ENCODE data around the gene IGF2BP2.

IGF2BP2 gene

DNA sequence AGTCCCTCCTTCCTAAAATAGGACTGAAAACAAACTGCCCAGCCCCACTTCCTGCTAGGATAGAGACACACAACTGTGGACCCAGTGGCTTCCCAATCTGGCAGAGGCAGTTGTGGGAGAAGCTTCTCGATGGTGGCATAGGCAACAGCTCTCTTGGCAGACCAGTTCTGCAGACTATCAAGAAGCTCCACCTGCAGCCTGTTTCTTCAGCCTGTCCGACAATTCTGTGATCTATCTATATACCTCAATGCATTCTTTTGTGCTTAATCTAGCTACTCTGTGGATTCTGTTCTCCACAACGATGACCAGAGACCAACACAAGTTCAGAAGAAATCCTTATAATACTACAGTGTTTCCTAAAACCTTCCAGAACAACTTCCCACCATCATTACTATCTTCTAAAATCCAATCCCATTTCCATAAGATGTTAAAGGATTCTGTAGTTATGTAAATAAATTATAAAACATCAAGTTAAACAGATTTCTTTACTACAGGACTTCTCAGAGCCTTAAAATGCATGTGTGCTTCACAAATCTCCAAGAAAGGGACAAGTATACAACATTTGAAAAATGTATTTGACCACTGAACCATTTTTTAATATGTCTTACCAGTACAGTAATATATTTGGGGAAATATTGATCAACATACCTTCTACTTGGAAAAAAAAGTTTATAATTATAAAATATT, 57.7 kb downstream of the IGF2BP2 start:
- DNase-seq: no peak

DNA sequence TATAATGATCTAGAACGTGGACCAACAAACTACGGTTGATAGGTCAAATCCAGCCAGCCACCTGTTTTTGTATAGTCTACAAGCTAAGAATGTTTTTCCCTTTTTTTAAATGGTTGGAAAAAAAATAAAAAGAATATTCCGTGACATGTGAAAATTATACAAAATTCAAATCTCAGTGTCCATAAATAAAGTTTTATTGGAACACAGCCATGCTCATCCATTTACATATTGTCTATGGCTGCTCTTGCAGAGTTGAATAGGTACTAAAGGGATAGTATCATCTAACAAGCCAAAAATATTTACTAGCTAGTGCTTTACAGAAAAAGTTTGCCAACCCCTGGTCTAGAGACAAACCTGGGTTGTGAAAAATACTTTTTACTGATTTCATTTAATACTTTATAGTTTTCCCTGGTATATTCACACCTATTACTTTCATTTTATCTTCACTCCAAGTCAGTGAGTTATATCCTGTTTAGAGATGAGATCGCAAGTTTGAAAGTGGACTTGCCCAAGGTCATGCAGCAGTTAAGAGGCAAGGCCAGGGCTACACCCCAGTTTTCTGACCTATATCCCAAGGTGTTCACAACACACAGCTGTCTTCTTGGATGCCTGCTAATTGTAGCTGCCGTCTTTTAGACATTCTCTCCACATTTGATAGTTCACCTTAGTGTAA, 58.4 kb downstream of the IGF2BP2 start:
- DNase-seq: no peak

DNA sequence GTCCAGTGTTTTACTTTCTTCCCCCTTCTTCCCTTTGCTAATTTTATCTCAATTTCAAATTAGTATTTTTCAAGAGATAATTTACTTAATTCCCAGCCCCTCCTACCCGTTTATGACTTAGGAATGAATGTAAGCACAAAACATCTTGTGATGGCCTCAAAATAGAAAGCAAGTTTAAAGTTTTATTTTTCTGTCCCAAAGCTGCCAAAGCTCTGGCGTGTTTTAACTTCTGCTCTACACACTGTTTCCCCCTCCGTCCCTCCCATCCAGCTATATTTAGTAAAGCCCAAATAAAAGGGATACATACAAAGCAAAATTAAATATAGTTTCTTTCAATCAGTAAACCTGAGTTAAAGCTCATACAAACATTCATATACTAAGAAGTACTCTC, 59.9 kb downstream of the IGF2BP2 start:
- no peak for DNase-seq

DNA sequence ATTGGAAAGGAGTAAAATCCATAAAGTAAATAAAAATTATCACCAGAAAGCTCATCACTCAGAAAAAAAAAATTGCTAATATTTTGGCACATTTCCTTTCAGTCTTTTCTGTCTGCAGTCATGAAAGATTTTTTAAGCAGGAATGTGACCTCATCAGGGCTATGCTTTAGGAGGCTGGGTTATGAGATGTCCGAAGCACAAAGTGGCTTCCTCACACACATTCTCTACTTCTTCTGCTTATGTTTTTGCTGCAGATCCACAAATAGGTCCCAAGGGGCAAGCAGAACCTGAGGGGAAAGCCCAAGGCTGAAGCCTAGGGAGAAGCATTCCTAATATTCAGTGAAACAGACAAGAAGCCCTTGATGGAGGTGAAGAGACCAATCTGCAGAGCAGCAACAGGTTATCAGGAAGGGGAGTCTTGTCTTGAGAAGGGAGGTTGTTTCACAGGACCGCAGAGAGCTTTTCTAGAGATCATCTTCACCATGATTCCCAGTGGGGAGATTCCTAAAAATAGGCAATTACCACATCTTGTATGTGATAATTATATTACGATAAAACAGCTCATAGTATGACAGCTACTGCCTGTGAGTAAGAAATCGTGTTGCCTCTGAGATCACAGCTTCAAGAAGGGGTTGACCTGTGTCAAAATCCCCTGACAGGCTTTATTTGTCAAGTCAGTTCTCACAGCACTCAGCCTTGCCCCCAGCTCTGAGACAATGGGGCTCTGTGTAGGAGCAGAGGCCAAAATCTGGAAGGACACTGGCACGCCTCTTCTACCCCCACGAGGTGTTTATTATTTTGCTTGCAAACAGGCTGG, 60.5 kb downstream of the IGF2BP2 start:
- no peak for DNase-seq

DNA sequence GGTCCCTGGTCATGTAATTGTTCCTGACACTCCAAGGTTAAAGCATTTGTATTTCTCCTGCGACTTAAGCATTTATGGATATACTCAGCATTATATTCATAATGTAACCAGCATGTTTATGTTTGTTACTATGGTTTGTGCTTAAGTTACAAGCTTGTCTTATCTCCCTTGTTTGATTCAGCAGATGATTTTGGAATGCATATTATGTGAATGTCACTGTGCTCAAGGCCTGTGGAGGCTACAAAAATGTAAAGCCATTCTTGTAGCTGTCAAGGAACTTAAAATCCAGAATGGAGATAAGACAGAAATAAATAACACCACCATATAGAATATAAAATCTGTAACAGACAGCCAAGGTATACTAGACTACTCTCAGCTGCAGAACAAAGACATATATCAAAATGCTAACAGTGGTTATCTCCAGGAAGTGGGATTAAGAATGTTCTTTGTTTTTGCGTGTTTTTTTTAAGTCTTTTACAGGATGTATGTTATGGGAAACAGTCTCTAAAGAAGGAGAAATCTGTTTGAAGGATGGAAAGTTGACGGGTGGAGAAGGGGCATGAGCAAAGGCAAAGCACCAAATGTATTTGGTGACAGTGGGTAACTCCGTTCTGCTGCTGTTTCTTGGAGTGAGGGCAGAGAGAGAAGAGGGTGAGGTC, 61.4 kb downstream of the IGF2BP2 start:
- DNase-seq: no peak

DNA sequence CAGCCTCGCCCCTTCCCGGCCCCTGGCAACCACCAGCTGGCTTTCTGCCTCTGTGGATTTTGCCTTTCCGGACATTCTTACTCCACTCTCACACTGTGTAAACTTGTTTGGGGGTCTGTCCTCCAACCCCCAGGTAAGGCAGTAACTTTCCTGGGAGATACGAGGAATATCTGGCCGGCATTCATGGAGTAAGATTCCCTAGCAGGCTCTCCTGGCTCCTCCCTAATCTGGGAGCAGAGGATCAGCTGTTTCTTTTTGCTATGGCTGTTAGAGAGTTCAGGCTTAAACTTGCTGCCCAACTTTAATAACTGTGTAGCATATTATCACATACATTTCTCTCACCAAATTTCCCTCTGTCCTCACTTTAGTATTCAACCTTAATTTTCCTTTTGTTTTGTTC, 64.3 kb downstream of the IGF2BP2 start:
- DNase-seq: no peak

DNA sequence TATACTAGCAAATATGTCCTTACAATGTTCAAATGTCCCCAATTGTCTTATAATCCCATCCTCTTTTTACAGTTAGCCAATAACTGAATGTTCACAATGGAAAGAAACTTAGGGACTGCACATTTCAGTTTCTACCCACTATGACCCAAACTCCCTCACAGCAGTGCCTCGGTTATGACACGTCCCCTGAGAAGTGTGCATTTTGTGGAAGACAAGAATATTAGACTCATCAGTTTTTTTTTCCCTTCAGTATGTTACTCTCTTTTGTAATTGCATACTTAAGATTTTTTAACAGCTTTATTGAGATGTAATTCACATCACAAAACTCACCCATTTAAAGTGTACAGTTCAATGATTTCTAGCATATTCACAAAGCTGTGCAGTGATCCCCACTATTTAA, 64.8 kb downstream of the IGF2BP2 start:
- DNase-seq: no peak

DNA sequence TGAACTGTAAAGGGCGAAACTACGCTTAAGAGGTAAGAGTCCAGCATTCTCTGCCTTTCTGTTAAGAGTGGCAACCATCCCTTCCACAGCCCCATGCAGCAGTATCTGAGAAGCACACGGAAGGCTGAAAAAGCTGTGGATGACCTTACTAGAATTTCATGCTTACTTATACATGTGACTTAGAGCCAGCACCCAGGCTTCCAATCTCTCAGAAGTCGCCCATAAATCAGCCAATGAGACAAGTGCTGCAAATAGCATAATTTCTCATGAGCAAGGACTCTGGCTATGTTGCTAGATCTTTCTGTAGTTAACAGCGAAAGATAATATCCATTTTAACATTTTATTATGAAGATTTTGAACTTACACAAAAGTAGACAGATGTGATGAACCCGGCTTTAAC, 65.3 kb downstream of the IGF2BP2 start:
- DNase-seq: no peak

DNA sequence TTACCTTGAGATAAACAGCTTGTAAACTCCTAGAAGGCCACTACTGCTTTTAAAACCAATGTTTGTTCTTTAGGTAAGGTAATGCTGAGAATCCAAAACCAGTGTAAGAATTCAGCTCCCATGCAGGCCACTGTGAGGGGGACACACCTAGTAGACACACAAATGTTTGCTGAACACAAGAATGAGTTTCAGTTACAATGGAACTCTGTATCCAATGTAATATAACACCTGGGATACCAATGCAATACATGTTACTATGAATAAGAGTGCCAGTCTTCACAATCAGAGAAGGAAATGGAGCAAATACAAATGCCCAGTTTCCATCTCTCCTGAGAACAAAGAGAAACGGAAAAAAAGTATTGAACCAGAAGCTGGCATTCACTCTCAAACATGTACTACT, 65.9 kb downstream of the IGF2BP2 start:
- no peak for DNase-seq

DNA sequence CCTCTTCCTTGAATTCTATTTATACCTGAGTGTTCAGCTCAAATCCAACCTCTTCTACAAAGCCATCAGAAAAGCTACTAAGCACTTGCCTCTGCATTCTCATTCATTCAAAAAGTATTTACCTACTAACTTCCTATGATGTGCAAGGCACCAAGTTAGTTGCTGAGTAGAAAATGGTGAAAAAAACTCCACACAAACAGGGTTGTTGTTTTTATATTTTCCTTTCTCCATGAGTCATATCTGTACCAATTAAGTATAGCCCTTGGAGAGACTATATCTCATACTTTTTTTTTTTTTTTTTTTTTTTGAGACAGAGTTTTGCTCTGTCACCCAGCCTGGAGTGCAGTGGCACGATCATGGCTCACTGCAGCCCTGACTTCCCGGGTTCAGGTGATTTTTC, 67.7 kb downstream of the IGF2BP2 start:
- DNase-seq: no peak

DNA sequence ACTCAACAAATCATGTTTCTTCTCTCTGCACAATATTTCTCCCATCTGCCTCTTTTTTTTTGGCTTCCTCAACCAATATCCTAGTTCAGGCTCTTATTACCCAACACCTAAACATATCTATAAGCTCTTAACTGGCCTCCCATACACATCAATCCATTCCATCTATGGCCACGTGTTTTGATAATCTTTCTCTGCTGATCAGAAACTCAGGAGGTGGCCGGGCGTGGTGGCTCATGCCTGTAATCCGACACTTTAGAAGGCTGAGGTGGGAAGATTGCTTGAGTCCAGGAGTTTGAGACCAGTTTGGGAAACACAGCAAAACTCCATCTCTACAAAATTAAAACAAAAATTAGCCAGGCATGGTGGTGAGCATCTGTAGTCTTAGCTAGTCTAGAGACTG, 68.4 kb downstream of the IGF2BP2 start:
- DNase-seq: no peak

DNA sequence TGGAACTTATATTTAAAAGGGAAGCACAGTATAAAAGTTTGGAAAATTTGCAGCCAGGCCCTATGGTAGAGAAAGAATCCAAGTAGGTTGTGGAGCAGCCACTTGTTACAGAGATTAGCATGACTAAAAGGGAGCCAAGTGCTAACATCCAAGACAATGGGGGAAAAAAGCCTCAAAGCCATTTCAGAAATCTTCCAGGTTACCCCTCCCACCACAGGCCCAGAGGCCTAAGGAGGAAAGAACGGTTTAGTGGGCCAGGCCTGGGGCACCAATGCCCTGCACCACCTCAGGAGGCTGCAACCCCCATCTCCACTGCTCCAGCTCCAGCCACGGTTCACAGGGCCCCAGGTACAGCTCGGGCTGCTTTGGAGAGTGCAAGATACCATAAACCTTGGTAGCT, 69.9 kb downstream of the IGF2BP2 start:
- DNase-seq: no peak

DNA sequence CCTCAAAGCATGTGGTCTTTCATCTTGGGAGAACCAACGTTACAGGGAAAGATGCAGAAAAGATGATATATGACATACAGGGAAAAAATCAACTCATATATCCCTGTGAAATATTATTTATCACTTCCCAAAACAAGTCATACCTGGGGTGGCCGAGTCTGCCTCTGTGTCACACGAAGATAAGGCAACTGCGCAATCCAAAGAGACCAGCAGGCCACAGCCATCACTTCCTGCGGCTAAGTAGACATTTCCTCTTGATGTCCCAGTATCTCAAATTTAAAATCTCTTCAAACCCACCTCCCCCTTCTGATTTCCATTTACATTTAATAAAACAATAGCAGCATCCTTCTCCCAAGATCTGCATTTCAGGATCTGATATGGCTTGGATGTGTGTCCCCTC, 71.5 kb downstream of the IGF2BP2 start:
- DNase-seq: no peak

DNA sequence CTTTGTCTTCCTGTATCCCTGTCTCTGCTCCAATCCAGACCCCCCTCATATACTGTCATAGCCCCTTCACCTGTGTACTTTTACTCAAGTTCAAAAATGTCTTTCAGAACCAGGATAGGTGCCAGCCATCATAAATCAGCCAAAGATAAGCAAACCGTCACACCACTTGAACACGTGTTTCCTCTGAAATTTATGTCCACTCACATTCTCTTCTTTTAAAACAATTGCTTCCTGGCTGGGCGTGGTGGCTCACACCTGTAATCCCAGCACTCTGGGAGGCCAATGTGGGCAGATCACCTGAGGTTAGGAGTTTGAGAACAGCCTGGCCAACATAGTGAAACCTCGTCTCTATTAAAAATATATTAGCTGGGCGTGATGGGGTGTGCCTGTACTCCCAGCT, 74.1 kb downstream of the IGF2BP2 start:
- no peak for DNase-seq

DNA sequence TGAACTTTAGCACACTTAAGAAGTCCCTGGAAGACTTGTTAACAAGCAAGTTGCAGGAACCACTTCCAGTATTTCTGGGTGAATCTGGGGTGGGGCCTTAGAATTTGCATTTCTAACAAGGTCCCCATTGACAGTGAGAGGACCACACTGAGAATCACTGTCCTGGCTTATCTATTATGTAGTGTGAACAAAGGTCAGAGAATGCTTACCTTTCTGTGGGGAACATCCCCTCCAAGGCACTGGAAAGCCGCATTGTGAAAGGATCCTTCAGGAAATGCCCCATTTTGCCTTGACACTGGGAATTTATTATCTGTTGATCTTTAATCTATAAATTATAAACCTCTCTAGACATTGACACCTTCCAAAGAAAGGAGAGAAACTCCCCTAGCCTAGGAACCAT, 74.8 kb downstream of the IGF2BP2 start:
- no peak for DNase-seq

DNA sequence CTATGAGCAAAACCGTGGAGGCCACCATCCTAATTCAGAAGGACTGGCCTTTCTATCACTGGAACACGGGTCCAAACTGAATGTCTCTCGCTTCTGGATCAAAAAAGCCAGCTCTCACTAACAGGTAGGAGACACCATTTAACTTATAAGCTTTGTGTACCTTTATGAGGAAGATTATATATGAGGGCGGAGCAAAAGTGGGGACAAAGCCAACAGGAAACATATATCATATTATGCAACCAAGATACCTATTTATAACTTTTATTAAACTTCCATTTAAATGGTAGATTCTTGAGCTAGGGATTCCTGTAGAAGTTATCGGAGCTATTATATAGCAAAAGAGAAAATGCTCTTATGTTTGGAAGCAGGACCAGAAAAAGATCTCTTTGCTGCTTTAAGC, 78.4 kb downstream of the IGF2BP2 start:
- DNase-seq: no peak

DNA sequence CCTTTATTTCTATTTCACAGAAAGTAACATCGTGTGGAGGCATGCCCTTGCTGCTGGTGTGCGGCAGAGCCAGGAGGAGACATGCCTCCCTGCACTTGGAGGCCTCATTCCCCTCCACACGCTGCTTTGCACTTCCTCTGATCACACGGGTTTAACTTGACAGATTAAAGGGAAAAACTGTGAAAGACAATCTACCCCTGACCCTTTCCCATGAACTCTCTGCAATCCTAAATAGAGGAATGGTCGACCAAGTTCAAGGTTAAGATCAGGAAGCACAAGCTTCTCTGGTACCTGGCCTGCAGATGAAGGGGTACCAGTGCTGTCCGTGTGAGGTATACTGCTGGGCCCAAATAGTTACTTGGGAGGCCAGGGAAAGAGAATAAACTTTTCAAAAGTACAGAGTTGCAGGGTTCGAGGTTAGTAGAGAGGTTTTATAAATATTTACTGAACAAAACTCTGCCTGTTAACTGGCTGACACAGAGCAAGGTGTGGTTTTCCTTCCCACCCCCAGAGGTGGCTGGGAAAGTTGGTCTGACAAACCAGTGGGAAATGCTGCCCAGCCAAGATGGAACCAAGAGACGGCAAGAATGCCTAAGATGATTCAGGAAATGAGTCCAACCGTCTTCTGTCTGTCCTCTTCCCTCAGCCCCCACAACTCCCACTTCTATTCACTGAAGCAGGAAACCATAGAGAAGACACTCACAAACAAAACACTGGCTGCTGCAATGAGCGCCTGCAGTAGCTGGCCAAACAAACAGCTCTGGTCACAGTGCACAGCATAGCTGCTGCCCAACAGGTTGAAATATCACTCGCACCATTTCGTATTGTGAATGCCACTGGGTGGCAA, 79.6 kb downstream of the IGF2BP2 start:
- DNase-seq: no peak

DNA sequence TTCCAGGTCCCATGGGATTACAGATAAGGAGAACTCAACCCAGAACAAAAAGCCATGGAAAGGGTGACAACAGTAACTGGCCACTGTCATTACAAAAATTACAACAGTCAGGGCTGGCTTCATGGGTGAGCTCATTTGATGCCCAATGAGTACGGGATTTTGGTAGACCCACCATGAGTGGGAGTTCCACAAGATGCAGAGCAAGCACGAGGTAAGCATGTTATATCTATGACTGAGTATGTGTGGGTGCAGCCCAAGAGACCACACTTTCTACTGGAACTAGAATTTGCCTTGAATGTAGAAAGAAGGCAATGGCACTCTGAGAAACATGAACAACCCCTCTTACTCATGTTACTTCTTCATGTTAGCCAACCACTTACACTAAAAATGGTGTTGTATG, 83.3 kb downstream of the IGF2BP2 start:
- no peak for DNase-seq

DNA sequence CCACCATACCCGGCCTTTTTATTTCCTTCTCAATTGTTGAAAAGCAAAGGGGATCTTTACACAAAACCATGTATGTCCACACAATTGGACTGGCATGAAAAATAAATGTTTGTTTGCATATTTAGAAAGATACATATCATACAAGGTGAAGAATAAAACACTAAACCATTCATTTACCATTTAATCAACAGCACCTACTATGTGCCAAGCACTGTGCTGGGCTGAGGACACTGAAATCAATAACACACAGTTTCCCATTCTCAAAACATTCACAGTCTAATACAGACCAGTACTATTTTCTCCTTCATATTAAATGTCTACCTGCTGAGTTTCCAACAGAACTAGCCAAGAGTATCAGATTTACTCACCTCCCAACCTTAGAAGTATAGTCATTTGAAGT, 84.7 kb downstream of the IGF2BP2 start:
- DNase-seq: no peak

DNA sequence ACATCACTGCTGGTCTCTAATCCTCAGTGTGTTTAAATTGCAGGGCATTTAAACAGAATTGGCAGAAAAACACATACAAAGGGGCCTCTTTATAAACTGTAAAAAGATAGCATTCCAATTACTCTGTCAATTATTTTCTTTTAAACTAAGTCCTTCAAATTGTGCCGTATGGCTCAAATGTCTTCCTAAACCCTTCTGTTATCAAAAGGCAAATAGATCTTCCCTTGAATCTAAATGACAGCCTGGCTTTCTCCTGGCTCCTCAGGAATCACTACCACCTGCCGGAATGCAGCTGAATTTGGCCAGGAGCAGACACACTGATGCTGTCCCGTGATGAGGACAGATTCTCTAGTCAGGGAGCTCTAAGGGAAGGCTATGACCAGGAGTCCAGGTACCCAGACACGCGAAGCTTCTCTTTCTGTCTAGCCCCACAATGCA, 85.6 kb downstream of the IGF2BP2 start:
- DNase-seq: no peak

Data from anterior cingulate cortex (tissue), 58 donors.